ENCODE measurements around the gene C17orf67. TPM values are rescaled to one million over a fixed set of nuclear protein-coding genes. Genes with fewer than 3 reads are reported as not detected.

Gene C17orf67
- total RNA-seq, 1 experiment from 2014 or later = 2.9 TPM

- TF ChIP-seq CTCF (IDR thresholded peaks at IDR 0.05; ENCODE audit: insufficient read depth in 1 of 2, low read depth in 1 of 2, low read length in 1 of 2, severe bottlenecking in 1 of 2, unreplicated experiment in 1 of 2) = no peak
- no peaks in the 10 kb centered on the region for H3K27me3 ChIP-seq (replicated peaks; ENCODE audit: control insufficient read depth, insufficient read depth, low read length)
- H3K4me1 ChIP-seq = peaks cover 4% of the 10 kb centered on the region; the same call in 1 of the 2 replicates
- no peak overlapping the region for H3K4me3 ChIP-seq (ENCODE audit: low read depth, low read length)
- Mint-ChIP-seq H3K27me3 (ENCODE audit: insufficient read depth, unreplicated experiment) (peaks cover 3% of the 10 kb centered on the region), H3K36me3 (ENCODE audit: insufficient read depth, unreplicated experiment) (no peaks in the 10 kb centered on the region), H3K27ac (ENCODE audit: unreplicated experiment) (no peak overlapping the region), H3K4me3 (ENCODE audit: unreplicated experiment) (no peak overlapping the region), H3K4me1 (ENCODE audit: low read depth, unreplicated experiment) (peaks cover 6% of the 10 kb centered on the region), H3K9me3 (ENCODE audit: unreplicated experiment) (no peaks in the 10 kb centered on the region)
- intact Hi-C loops (cut with micrococcal nuclease; ENCODE audit: unreplicated experiment) = no loop called here
- no peak for DNase-seq
- BruUV-seq (replicated peaks) = no TSS peak
- H3K36me3 ChIP-seq (ENCODE audit: control insufficient read depth, insufficient read depth, low read length) = no peaks in the 10 kb centered on the region
- no peaks in the 10 kb centered on the region for H3K9me3 ChIP-seq
- POLR2A ChIA-PET = no interaction called here
- CTCF ChIA-PET = no interaction called here
These were observed 11.0 kb downstream of the C17orf67 start for GRCh38 chr17:56822725-56823124.

DNA sequence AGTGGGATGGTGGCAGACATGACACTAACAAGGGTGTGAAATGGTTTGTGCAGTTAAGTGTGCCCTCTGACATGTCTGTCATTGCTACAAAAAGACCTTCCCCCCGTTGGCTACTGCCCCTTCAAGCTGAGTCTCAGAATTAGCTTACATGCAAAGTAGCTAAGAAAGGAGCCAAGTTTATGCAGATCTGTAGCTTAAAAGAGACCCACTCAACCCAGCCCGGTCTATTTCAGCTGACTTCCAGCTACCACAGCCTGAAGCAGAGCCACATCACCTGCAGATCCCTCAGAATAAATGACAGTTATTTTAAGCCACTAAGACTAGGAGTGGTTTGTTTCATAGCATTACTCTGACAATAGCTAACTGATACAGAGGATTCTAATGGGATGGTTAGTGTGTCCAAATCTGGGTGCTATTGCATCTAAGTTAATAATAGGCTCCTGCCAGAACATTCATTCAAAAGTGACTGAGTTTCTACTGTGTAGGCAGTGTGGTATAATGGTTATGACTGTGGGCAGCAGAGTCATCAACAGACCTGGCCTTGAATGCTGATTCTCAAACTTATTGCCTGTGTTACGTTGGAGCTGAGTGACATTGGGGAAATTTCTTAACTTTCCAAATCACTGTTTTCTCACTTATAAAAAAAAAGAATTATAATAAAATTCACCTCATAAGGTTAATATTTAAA is 11.7 kb downstream of the C17orf67 start:
- H3K9me3 ChIP-seq = no peaks in the 10 kb centered on the region
- TF ChIP-seq CTCF (IDR thresholded peaks at IDR 0.05; ENCODE audit: insufficient read depth in 1 of 2, low read depth in 1 of 2, low read length in 1 of 2, severe bottlenecking in 1 of 2, unreplicated experiment in 1 of 2) = no peak
- BruUV-seq (replicated peaks) = no TSS peak
- DNase-seq = no peak
- H3K36me3 Mint-ChIP-seq (ENCODE audit: insufficient read depth, unreplicated experiment) = no peaks in the 10 kb centered on the region
- peaks cover 6% of the 10 kb centered on the region for H3K4me1 Mint-ChIP-seq (ENCODE audit: low read depth, unreplicated experiment)
- intact Hi-C loops (cut with micrococcal nuclease; ENCODE audit: unreplicated experiment) = no loop called here
- ChIA-PET CTCF (no interaction called here), POLR2A (interaction anchor here (0.5 kb wide), 1 partner anchor 157 kb away, joined by 4 read pairs; no protein-coding TSS in a partner anchor)
- H3K4me1 ChIP-seq = peaks cover 4% of the 10 kb centered on the region; the same call in 1 of the 2 replicates
- no peak overlapping the region for H3K4me3 Mint-ChIP-seq (ENCODE audit: unreplicated experiment)
- H3K9me3 Mint-ChIP-seq (ENCODE audit: unreplicated experiment) = no peaks in the 10 kb centered on the region
- H3K4me3 ChIP-seq (ENCODE audit: low read depth, low read length) = no peak overlapping the region
- no peaks in the 10 kb centered on the region for H3K27me3 ChIP-seq (replicated peaks; ENCODE audit: control insufficient read depth, insufficient read depth, low read length)
- H3K36me3 ChIP-seq (ENCODE audit: control insufficient read depth, insufficient read depth, low read length) = no peaks in the 10 kb centered on the region
- H3K27me3 Mint-ChIP-seq (ENCODE audit: insufficient read depth, unreplicated experiment) = peaks cover 3% of the 10 kb centered on the region
- H3K27ac Mint-ChIP-seq (ENCODE audit: unreplicated experiment) = no peak overlapping the region

DNA sequence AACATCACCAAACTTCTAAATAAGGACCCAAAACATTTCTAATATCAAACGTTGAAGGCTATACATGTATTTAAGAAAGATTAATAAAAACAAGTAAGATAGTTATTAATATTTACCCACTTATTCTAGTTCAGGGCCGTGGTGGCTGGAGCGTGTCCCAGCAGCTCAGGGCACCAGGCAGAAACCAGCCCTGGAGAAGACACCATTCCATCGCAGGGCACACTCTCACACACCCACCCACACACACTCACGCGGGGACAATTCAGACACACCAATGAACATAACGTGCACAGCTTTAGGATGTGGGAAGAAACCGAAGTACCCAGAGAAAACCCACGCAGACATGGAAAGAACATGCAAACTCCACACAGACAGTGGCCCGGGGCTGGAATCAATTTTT is 13.5 kb downstream of the C17orf67 start:
- Histone ChIP-seq H3K4me3 (ENCODE audit: low read depth, low read length) (no peak overlapping the region), H3K9me3 (no peaks in the 10 kb centered on the region), H3K36me3 (ENCODE audit: control insufficient read depth, insufficient read depth, low read length) (no peaks in the 10 kb centered on the region), H3K4me1 (peaks cover 4% of the 10 kb centered on the region; the same call in 1 of the 2 replicates), H3K27me3 (replicated peaks; ENCODE audit: control insufficient read depth, insufficient read depth, low read length) (no peaks in the 10 kb centered on the region; the same call in 1 of the 2 replicates)
- no TSS peak for BruUV-seq (replicated peaks)
- intact Hi-C loops (cut with micrococcal nuclease; ENCODE audit: unreplicated experiment) = no loop called here
- Mint-ChIP-seq H3K36me3 (ENCODE audit: insufficient read depth, unreplicated experiment) (no peaks in the 10 kb centered on the region), H3K27ac (ENCODE audit: unreplicated experiment) (no peak overlapping the region), H3K27me3 (ENCODE audit: insufficient read depth, unreplicated experiment) (peaks cover 3% of the 10 kb centered on the region), H3K4me3 (ENCODE audit: unreplicated experiment) (no peak overlapping the region), H3K4me1 (ENCODE audit: low read depth, unreplicated experiment) (peaks cover 6% of the 10 kb centered on the region), H3K9me3 (ENCODE audit: unreplicated experiment) (no peaks in the 10 kb centered on the region)
- ChIA-PET POLR2A (interaction anchor here (0.5 to 1.0 kb wide), 2 partner anchors 94 to 123 kb away, joined by 3 to 10 read pairs; partner anchors contain the start of gene TRIM25), CTCF (interaction anchor here (0.6 to 1.8 kb wide), 14 partner anchors 14 to 190 kb away, joined by 3 to 37 read pairs (median 4); partner anchors contain the start of genes C17orf67, COIL, DGKE and TRIM25)
- TF ChIP-seq CTCF (IDR thresholded peaks at IDR 0.05; ENCODE audit: insufficient read depth in 1 of 2, low read depth in 1 of 2, low read length in 1 of 2, severe bottlenecking in 1 of 2, unreplicated experiment in 1 of 2) = no peak
- no peak for DNase-seq
